ENCODE measurements around the gene FEM1A. TPM values are rescaled to one million over a fixed set of nuclear protein-coding genes. Genes with fewer than 3 reads are reported as not detected.

Gene FEM1A
- total and polyA plus RNA-seq, 2 donors (not counting 3 experiments of a cell fraction or from before 2014, with no cell fraction given): 5.1 to 11.4 TPM

GRCh38 chr19:4759388-4760284 is 31.9 kb upstream of the FEM1A start:
- peaks cover 3% of the 10 kb centered on the region for H3K4me1 ChIP-seq (ENCODE audit: control insufficient read depth, extremely low read depth, insufficient read depth, low read length)
- peaks cover 0 to 2% of the 10 kb centered on the region in 2 experiments for H3K27me3 ChIP-seq (ENCODE audit: control insufficient read depth in 2 of 2, insufficient read depth in 2 of 2, low read length in 2 of 2)
- TF ChIP-seq MAX (IDR thresholded peaks at IDR 0.05; ENCODE audit: insufficient read depth, insufficient read length): peak; percentile 86
- TF ChIP-seq POLR2AphosphoS5 (IDR thresholded peaks at IDR 0.05; ENCODE audit: insufficient read depth, low read depth, low read length): no peak
- TF ChIP-seq JUN (IDR thresholded peaks at IDR 0.05; ENCODE audit: borderline replicate concordance, insufficient read depth, insufficient read length, low read depth): no peak
- TF ChIP-seq POLR2A (IDR thresholded peaks at IDR 0.05; ENCODE audit: low read depth, low read length): no peak
- FAIRE-seq: peak; percentile 85
- ChIA-PET CTCF (interaction anchor here (1.0 to 2.2 kb wide), 2 partner anchors 30 to 31 kb away, joined by 3 to 6 read pairs; no protein-coding TSS in a partner anchor), POLR2A (no interaction called here)
- peak overlapping the region in 1 of 3 experiments; percentile 24 for H3K4me3 ChIP-seq (replicated peaks in 1 of 3; ENCODE audit: insufficient read depth in 1 of 3, low read depth in 1 of 3, low read length in 3 of 3)
- peak; percentile 83 for DNase-seq (ENCODE audit: low read depth, low spot score)
- no TSS peak for BruUV-seq (replicated peaks)
- no peaks in the 10 kb centered on the region for H3K36me3 ChIP-seq (ENCODE audit: control insufficient read depth in 2 of 2, extremely low read depth in 1 of 2, insufficient read depth in 2 of 2, low read length in 2 of 2)
- dilution Hi-C loops (cut with MboI; ENCODE audit: extremely low pct_ligation_motif_present, low sequenced_read_pairs): no loop called here
- intact Hi-C loops (cut with micrococcal nuclease): no loop called here
- no peak overlapping the region for H3K27ac ChIP-seq (ENCODE audit: insufficient read depth, low read depth, low read length)
- no peak overlapping the region for H3K9ac ChIP-seq (replicated peaks; ENCODE audit: extremely low read depth, insufficient read depth, low read length)
- no peaks in the 10 kb centered on the region for H3K9me3 ChIP-seq (replicated peaks; ENCODE audit: control insufficient read depth, insufficient read depth, low read length)
- no peaks in the 10 kb centered on the region for H3K9me1 ChIP-seq (replicated peaks; ENCODE audit: control insufficient read depth, extremely low read depth, insufficient read depth, low read length)
- H4K20me1 ChIP-seq (replicated peaks; ENCODE audit: control insufficient read depth, extremely low read depth, insufficient read depth, low read length): no peaks in the 10 kb centered on the region
- no peaks in the 10 kb centered on the region for H3K79me2 ChIP-seq (ENCODE audit: control insufficient read depth, insufficient read depth, low read length)
- H2AFZ ChIP-seq (ENCODE audit: low read depth, low read length): peak overlapping the region; percentile 78
- peak overlapping the region; percentile 67 for H3K4me2 ChIP-seq (ENCODE audit: insufficient read depth, low read length)

- dilution Hi-C loops (cut with MboI; ENCODE audit: extremely low pct_ligation_motif_present, low sequenced_read_pairs) (no loop called here), intact Hi-C loops (cut with micrococcal nuclease) (no loop called here)
- H3K9ac ChIP-seq (replicated peaks; ENCODE audit: extremely low read depth, insufficient read depth, low read length): no peak overlapping the region
- FAIRE-seq: no peak
- no TSS peak for BruUV-seq (replicated peaks)
- CTCF ChIA-PET: interaction anchor here (1.0 to 2.2 kb wide), 2 partner anchors 30 to 31 kb away, joined by 3 to 6 read pairs; no protein-coding TSS in a partner anchor
- H2AFZ ChIP-seq (ENCODE audit: low read depth, low read length): no peak overlapping the region
- H3K27me3 ChIP-seq (ENCODE audit: control insufficient read depth in 2 of 2, insufficient read depth in 2 of 2, low read length in 2 of 2): peaks cover 0 to 2% of the 10 kb centered on the region in 2 experiments
- H3K27ac ChIP-seq (ENCODE audit: insufficient read depth, low read depth, low read length): no peak overlapping the region
- no peak overlapping the region for H3K4me3 ChIP-seq (replicated peaks in 1 of 3; ENCODE audit: insufficient read depth in 1 of 3, low read depth in 1 of 3, low read length in 3 of 3)
- H3K36me3 ChIP-seq (ENCODE audit: control insufficient read depth in 2 of 2, extremely low read depth in 1 of 2, insufficient read depth in 2 of 2, low read length in 2 of 2): no peaks in the 10 kb centered on the region
- H3K9me1 ChIP-seq (replicated peaks; ENCODE audit: control insufficient read depth, extremely low read depth, insufficient read depth, low read length): no peaks in the 10 kb centered on the region
- DNase-seq (ENCODE audit: low read depth, low spot score): no peak
- H4K20me1 ChIP-seq (replicated peaks; ENCODE audit: control insufficient read depth, extremely low read depth, insufficient read depth, low read length): no peaks in the 10 kb centered on the region
- no peak for TF ChIP-seq EZH2 (IDR thresholded peaks at IDR 0.05; ENCODE audit: borderline replicate concordance, low read depth, low read length, severe bottlenecking)
- no peak for TF ChIP-seq MAX (IDR thresholded peaks at IDR 0.05; ENCODE audit: insufficient read depth, insufficient read length)
- no peak for TF ChIP-seq CTCF (IDR thresholded peaks at IDR 0.05; ENCODE audit: extremely low read depth in 1 of 2, insufficient read depth in 1 of 2, low read depth in 1 of 2, low read length in 2 of 2)
- TF ChIP-seq JUN (IDR thresholded peaks at IDR 0.05; ENCODE audit: borderline replicate concordance, insufficient read depth, insufficient read length, low read depth): no peak
- no peak for TF ChIP-seq FOS (IDR thresholded peaks at IDR 0.05; ENCODE audit: borderline replicate concordance, insufficient read depth, low read length)
- TF ChIP-seq GATA2 (IDR thresholded peaks at IDR 0.05; ENCODE audit: insufficient read depth, insufficient read length, low read depth, low read length): no peak
- TF ChIP-seq POLR2A (IDR thresholded peaks at IDR 0.05; ENCODE audit: low read depth, low read length): no peak
- TF ChIP-seq POLR2AphosphoS5 (IDR thresholded peaks at IDR 0.05; ENCODE audit: insufficient read depth, low read depth, low read length): no peak
- TF ChIP-seq MYC (IDR thresholded peaks at IDR 0.05; ENCODE audit: low read depth, low read length): no peak
- POLR2A ChIA-PET: no interaction called here
- peak overlapping the region; percentile 67 for H3K4me2 ChIP-seq (ENCODE audit: insufficient read depth, low read length)
- no peaks in the 10 kb centered on the region for H3K79me2 ChIP-seq (ENCODE audit: control insufficient read depth, insufficient read depth, low read length)
- H3K9me3 ChIP-seq (replicated peaks; ENCODE audit: control insufficient read depth, insufficient read depth, low read length): no peaks in the 10 kb centered on the region
- H3K4me1 ChIP-seq (ENCODE audit: control insufficient read depth, extremely low read depth, insufficient read depth, low read length): peaks cover 3% of the 10 kb centered on the region
Observed at GRCh38 chr19:4760285-4760650, 31.3 kb upstream of the FEM1A start.

Data from endothelial cell of umbilical vein (primary cell).